ENCODE data around the gene EPS8. TPM values are rescaled to one million over a fixed set of nuclear protein-coding genes. Genes with fewer than 3 reads are reported as not detected.

EPS8 gene
- total RNA-seq, 4 donors from 2014 or later, result 93.7 to 173 (median 109) TPM

DNA sequence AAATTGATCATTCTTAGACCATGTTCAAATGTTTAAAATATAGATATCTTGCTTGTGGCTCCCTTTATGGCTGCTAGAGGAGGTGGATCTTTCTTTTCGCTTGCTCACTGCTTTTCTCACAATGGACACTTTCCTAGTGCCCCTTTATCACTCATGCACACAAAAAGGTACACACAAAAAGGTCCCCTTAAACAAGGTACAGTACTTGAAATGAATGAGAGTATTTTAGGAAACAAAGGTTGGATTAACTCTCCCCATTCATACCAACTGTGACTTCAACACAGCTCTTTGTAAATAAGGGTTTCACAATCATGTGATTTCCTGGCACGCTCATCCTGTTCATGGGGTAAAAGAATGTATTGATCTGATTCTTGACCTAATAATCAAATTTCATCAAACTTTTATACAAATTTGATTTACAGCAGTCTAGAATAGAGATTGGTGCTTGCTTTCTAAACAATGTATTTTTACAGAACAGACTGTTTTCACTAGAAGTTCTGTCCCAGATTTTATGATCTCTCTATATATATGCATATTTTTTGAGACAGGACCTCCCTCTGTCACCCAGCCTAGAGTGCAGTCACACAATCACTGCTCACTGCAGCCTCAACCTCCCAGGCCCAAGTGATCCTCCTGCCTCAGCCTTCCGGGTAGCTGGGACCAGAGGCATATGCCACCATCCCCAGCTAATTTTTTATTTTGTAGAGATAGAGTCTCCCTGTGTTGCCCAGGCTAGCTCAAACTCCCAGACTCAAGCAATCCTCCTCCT lies 34.4 kb upstream of the EPS8 start:
- no peak overlapping the region for H3K4me3 ChIP-seq
- TF ChIP-seq CTCF (IDR thresholded peaks at IDR 0.05), result no peak
- TF ChIP-seq POLR2A (IDR thresholded peaks at IDR 0.05), result no peak
- no peaks in the 10 kb centered on the region for H3K9me3 ChIP-seq
- no peaks in the 10 kb centered on the region for H3K27me3 ChIP-seq
- intact Hi-C loops (cut with DNase I; ENCODE audit: low total_unique reads), result no loop called here
- H3K27ac ChIP-seq, result no peak overlapping the region
- H3K36me3 ChIP-seq, result no peaks in the 10 kb centered on the region
- no peaks in the 10 kb centered on the region for H3K4me1 ChIP-seq
- DNase-seq, result no peak

- intact Hi-C loops (cut with DNase I; ENCODE audit: low total_unique reads), result no loop called here
- H3K4me1 ChIP-seq, result no peaks in the 10 kb centered on the region
- no peak overlapping the region for H3K4me3 ChIP-seq
- H3K36me3 ChIP-seq, result no peaks in the 10 kb centered on the region
- TF ChIP-seq CTCF (IDR thresholded peaks at IDR 0.05), result no peak
- no peak for TF ChIP-seq POLR2A (IDR thresholded peaks at IDR 0.05)
- H3K27ac ChIP-seq, result no peak overlapping the region
- no peak for DNase-seq
- H3K27me3 ChIP-seq, result no peaks in the 10 kb centered on the region
- no peaks in the 10 kb centered on the region for H3K9me3 ChIP-seq
Measured at GRCh38 chr12:15819644-15820437, 30.7 kb upstream of the EPS8 start.

GRCh38 chr12:15818418-15818817 lies 29.2 kb upstream of the EPS8 start:
- no peak for TF ChIP-seq POLR2A (IDR thresholded peaks at IDR 0.05)
- no peak for TF ChIP-seq CTCF (IDR thresholded peaks at IDR 0.05)
- H3K36me3 ChIP-seq, result no peaks in the 10 kb centered on the region
- no peaks in the 10 kb centered on the region for H3K9me3 ChIP-seq
- H3K4me1 ChIP-seq, result no peaks in the 10 kb centered on the region
- no peaks in the 10 kb centered on the region for H3K27me3 ChIP-seq
- DNase-seq, result no peak
- peak overlapping the region; percentile 7 to 34 for H3K27ac ChIP-seq
- no peak overlapping the region for H3K4me3 ChIP-seq
- intact Hi-C loops (cut with DNase I; ENCODE audit: low total_unique reads), result no loop called here

GRCh38 chr12:15815730-15816129 lies 26.5 kb upstream of the EPS8 start:
- intact Hi-C loops (cut with DNase I; ENCODE audit: low total_unique reads), result no loop called here
- no peak overlapping the region for H3K4me3 ChIP-seq
- H3K27me3 ChIP-seq, result no peaks in the 10 kb centered on the region
- no peaks in the 10 kb centered on the region for H3K36me3 ChIP-seq
- no peak for TF ChIP-seq CTCF (IDR thresholded peaks at IDR 0.05)
- no peaks in the 10 kb centered on the region for H3K4me1 ChIP-seq
- H3K27ac ChIP-seq, result no peak overlapping the region
- no peak for DNase-seq
- no peaks in the 10 kb centered on the region for H3K9me3 ChIP-seq
